OCI-LY1 (cell line): Measurements from ENCODE around the gene MLX.

ENCODE experiments used
- H2AFZ ChIP-seq: fragments of 200-600 bp; sonication (generic), shearing (Covaris generic); 2 replicates; pipeline ENCODE4 v1.6.0; 2014; ENCODE audit warnings: antibody characterized with exemption, mild to moderate bottlenecking, low read length
- H3F3A ChIP-seq: fragments of 200-600 bp; sonication (generic), shearing (Covaris generic); 2 replicates; pipeline ENCODE4 v1.6.0; 2014; ENCODE audit warnings: mild to moderate bottlenecking, antibody characterized with exemption, low read length, moderate library complexity; ENCODE audit not compliant: insufficient read depth
- H3K27ac ChIP-seq: fragments of 200-600 bp; sonication (generic); 2 replicates; pipeline ENCODE4 v1.5.1; 2014; ENCODE audit warnings: low read length, mixed run types, mild to moderate bottlenecking, low read depth; ENCODE audit not compliant: poor library complexity, severe bottlenecking
- H3K27me3 ChIP-seq: fragments of 200-600 bp; sonication (generic); 2 replicates; pipeline ENCODE4 v1.6.0; 2014; ENCODE audit warnings: antibody characterized with exemption, mild to moderate bottlenecking, low read length, moderate library complexity; ENCODE audit not compliant: insufficient read depth
- H3K36me3 ChIP-seq: fragments of 200-600 bp; sonication (generic); 2 replicates; pipeline ENCODE4 v1.6.1; 2014; ENCODE audit warnings: mild to moderate bottlenecking, antibody characterized with exemption, low read length, moderate library complexity, mixed read lengths; ENCODE audit not compliant: insufficient read depth
- H3K4me1 ChIP-seq: fragments of 200-600 bp; sonication (generic); 2 replicates; pipeline ENCODE4 v1.5.1; 2014; ENCODE audit warnings: mild to moderate bottlenecking, low read length, moderate library complexity; ENCODE audit not compliant: insufficient read depth, severe bottlenecking
- H3K4me2 ChIP-seq: fragments of 200-600 bp; sonication (generic), shearing (Covaris generic); 2 replicates; pipeline ENCODE4 v1.6.1; 2014; ENCODE audit warnings: low read length
- H3K4me3 ChIP-seq: fragments of 200-600 bp; sonication (generic); 2 replicates; pipeline ENCODE4 v1.5.1; 2014; ENCODE audit warnings: low read length, low read depth, mild to moderate bottlenecking, mixed read lengths; ENCODE audit not compliant: poor library complexity, severe bottlenecking
- H3K79me2 ChIP-seq: fragments of 200-600 bp; shearing (Covaris generic); 2 replicates; pipeline ENCODE4 v1.6.1; 2016; ENCODE audit warnings: mixed run types, low read length, mixed read lengths; ENCODE audit not compliant: insufficient read depth
- H3K9ac ChIP-seq: fragments of 200-600 bp; sonication (generic), shearing (Covaris generic); 2 replicates; pipeline ENCODE4 v1.6.1; 2014; ENCODE audit warnings: mild to moderate bottlenecking, low read length, mixed read lengths
- H3K9me2 ChIP-seq: fragments of 200-600 bp; sonication (generic), shearing (Covaris generic); 2 replicates; pipeline ENCODE4 v1.6.1; 2014; ENCODE audit warnings: low read depth, mild to moderate bottlenecking, low read length, mixed read lengths
- H3K9me3 ChIP-seq: fragments of 200-600 bp; shearing (Covaris generic); 2 replicates; pipeline ENCODE4 v1.6.1; 2014; ENCODE audit warnings: low read length, mixed read lengths
- H4K20me1 ChIP-seq: fragments of 200-600 bp; sonication (generic), shearing (Covaris generic); 2 replicates; pipeline ENCODE4 v1.6.0; 2016; ENCODE audit warnings: mild to moderate bottlenecking, low read length; ENCODE audit not compliant: insufficient read depth
- EZH2 ChIP-seq: fragments of 200-600 bp; sonication (generic), shearing (Covaris generic); IDR thresholded peaks from 2 replicates; pipeline ENCODE4 v1.8.0; 2017; ENCODE audit warnings: borderline replicate concordance, mixed run types, mild to moderate bottlenecking, antibody characterized with exemption, low read length, moderate library complexity, mixed read lengths
- TF ChIP-seq, protein P1 (sequence below): fragments of 200-600 bp; sonication (generic), shearing (Covaris generic); IDR thresholded peaks from 2 replicates; pipeline ENCODE4 v1.5.1; 2017; ENCODE audit warnings: mild to moderate bottlenecking, antibody characterized with exemption, low read length, moderate library complexity, mixed read lengths

The MLX gene

DNA sequence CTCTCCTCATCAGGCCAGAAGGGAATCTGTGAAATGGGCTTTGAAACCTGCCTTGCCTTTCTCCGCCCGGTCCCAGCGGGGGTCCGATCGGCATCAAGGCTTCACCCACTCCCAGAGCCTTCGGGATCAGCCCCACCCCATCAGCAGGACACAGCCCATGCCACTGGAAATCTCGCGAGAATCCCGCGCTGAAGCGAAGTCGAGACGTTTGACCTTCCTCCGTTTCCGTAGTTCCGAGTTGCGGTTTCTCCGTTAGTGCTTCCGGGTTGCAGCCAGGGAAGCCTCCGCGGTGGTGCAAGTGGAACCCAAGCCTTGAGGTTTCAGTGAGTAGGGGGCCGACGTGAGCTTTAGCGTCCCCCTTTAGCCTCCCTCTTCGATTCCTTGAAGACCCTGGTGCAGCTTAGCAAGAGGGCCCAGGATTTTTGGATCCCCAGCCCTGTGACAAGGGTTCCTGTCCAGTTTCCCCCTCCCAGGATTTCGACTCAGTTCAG, 5.0 kb upstream of the MLX start, which contains the start of gene COASY:
TSS of gene COASY (plus strand) at position 252 of the 491 bp plus-strand sequence. CDS start 475 bp downstream, outside the sequence.
- peak within 1 kb of the TSS; percentile 96 for H3K4me3 ChIP-seq
- peak within 1 kb of the TSS; percentile 87 for H3K4me2 ChIP-seq
- H3K36me3 ChIP-seq = peaks cover 24% of the 10 kb centered on the region
- H3K27ac ChIP-seq = peak within 1 kb of the TSS; percentile 60
- H3K4me1 ChIP-seq = peaks cover 37% of the 10 kb centered on the region
- no peaks in the 10 kb centered on the region for H3K27me3 ChIP-seq
- H3K9ac ChIP-seq = peak within 1 kb of the TSS; percentile 93
- no peak for TF ChIP-seq EZH2
- TF ChIP-seq, protein P1, sequence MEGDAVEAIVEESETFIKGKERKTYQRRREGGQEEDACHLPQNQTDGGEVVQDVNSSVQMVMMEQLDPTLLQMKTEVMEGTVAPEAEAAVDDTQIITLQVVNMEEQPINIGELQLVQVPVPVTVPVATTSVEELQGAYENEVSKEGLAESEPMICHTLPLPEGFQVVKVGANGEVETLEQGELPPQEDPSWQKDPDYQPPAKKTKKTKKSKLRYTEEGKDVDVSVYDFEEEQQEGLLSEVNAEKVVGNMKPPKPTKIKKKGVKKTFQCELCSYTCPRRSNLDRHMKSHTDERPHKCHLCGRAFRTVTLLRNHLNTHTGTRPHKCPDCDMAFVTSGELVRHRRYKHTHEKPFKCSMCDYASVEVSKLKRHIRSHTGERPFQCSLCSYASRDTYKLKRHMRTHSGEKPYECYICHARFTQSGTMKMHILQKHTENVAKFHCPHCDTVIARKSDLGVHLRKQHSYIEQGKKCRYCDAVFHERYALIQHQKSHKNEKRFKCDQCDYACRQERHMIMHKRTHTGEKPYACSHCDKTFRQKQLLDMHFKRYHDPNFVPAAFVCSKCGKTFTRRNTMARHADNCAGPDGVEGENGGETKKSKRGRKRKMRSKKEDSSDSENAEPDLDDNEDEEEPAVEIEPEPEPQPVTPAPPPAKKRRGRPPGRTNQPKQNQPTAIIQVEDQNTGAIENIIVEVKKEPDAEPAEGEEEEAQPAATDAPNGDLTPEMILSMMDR = no peak
- peak within 1 kb of the TSS; percentile 17 for H2AFZ ChIP-seq
- no peaks in the 10 kb centered on the region for H4K20me1 ChIP-seq
- no peaks in the 10 kb centered on the region for H3K9me3 ChIP-seq
- no peaks in the 10 kb centered on the region for H3F3A ChIP-seq
- no peaks in the 10 kb centered on the region for H3K79me2 ChIP-seq
- no peaks in the 10 kb centered on the region for H3K9me2 ChIP-seq

DNA sequence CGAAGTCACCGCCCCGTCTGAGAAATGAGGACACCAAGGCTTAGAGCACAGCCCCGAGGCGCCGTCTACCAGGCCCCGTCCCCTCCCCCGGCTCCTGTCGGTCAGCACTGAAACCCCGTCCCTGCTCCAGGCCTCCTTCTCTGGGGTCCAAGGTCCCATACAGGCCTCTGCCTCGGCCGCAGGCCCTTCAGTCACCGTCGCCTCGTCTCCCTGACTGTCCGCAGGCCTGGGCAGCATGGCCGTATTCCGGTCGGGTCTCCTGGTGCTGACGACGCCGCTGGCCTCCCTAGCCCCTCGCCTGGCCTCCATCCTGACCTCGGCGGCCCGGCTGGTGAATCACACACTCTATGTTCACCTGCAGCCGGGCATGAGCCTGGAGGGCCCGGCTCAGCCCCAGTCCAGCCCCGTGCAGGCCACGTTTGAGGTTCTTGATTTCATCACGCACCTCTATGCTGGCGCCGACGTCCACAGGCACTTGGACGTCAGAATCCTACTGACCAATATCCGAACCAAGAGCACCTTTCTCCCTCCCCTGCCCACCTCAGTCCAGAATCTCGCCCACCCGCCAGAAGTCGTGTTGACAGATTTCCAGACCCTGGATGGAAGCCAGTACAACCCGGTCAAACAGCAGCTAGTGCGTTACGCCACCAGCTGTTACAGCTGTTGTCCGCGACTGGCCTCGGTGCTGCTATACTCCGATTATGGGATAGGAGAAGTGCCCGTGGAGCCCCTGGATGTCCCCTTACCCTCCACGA, 4.3 kb upstream of the MLX start:
- Histone ChIP-seq H3F3A (no peaks in the 10 kb centered on the region), H3K9me3 (no peaks in the 10 kb centered on the region), H3K27ac (peak overlapping the region; percentile 60), H3K4me1 (peaks cover 37% of the 10 kb centered on the region), H3K27me3 (no peaks in the 10 kb centered on the region), H2AFZ (no peak overlapping the region), H3K79me2 (no peaks in the 10 kb centered on the region), H4K20me1 (no peaks in the 10 kb centered on the region), H3K9me2 (no peaks in the 10 kb centered on the region), H3K4me3 (peak overlapping the region; percentile 96), H3K9ac (peak overlapping the region; percentile 93), H3K4me2 (peak overlapping the region; percentile 87), H3K36me3 (peaks cover 25% of the 10 kb centered on the region)
- no peak for TF ChIP-seq EZH2

DNA sequence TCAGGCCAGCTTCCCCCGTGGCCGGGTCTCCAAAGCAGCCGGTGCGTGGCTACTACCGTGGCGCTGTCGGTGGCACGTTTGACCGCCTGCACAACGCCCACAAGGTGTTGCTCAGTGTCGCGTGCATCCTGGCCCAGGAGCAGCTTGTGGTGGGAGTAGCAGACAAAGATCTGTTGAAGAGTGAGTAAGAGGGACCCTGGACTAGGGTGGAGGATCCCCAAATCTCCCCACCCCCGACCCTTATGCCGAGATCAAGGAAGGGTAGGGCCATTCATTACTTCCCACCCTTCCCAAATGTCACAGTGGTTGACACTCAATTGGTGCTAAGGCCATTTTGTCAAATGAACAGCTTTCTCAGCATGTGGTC, 3.8 kb upstream of the MLX start:
- H3K27ac ChIP-seq = peak overlapping the region; percentile 60

More for the DNA sequence above, 3.8 kb upstream of the MLX start:
- H3K36me3 ChIP-seq = peaks cover 28% of the 10 kb centered on the region
- H2AFZ ChIP-seq = no peak overlapping the region
- H4K20me1 ChIP-seq = no peaks in the 10 kb centered on the region
- H3K9ac ChIP-seq = peak overlapping the region; percentile 93
- H3F3A ChIP-seq = no peaks in the 10 kb centered on the region
- H3K4me2 ChIP-seq = peak overlapping the region; percentile 87
- TF ChIP-seq, protein P1 = no peak
- no peak for TF ChIP-seq EZH2
- peaks cover 42% of the 10 kb centered on the region for H3K4me1 ChIP-seq
- no peaks in the 10 kb centered on the region for H3K9me3 ChIP-seq
- H3K9me2 ChIP-seq = no peaks in the 10 kb centered on the region
- H3K79me2 ChIP-seq = no peaks in the 10 kb centered on the region
- H3K27me3 ChIP-seq = no peaks in the 10 kb centered on the region
- peak overlapping the region; percentile 96 for H3K4me3 ChIP-seq
